Measurements from ENCODE around the gene FOXJ3.

Gene FOXJ3

DNA sequence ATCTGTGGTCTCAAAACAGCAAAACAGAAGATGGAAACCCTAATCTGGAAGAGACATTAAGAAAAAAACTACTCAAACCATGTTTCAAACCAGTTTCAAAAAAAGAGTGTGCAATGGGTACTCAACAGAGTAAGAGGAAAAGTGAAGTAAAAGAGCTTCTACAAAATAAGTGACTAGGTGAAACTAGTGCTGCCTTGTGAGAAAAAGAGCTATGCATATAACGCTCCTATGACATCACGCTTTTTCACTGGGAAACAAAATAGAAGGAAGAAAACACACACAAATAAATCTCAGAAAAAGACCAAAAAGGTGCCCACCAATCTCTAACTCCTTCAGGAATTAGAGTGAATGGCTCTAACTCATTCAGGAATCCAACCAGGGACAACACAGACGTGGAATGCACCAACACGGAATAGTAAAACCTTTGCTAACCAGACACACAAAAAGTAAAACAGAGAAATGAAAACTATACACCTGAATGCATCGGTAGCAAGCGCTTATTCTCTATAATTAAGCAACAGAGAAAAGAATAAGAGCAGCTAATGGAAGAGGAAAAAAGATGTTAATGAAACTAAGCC lies 1.3 kb downstream of the FOXJ3 start:
- Histone ChIP-seq H3K36me3 (0 out of 2 replicates have a peak, but pooled peaks cover 3% of the 10 kb centered on the region), H3K27me3 (ENCODE audit: insufficient read depth, low read depth, severe bottlenecking) (no peaks in the 10 kb centered on the region), H3K4me3 (ENCODE audit: low read depth, low read length) (peak overlapping the region; percentile 88), H3K27ac (peak overlapping the region; percentile 93), H3K9me3 (ENCODE audit: severe bottlenecking) (no peaks in the 10 kb centered on the region)
- TF ChIP-seq, protein P1, sequence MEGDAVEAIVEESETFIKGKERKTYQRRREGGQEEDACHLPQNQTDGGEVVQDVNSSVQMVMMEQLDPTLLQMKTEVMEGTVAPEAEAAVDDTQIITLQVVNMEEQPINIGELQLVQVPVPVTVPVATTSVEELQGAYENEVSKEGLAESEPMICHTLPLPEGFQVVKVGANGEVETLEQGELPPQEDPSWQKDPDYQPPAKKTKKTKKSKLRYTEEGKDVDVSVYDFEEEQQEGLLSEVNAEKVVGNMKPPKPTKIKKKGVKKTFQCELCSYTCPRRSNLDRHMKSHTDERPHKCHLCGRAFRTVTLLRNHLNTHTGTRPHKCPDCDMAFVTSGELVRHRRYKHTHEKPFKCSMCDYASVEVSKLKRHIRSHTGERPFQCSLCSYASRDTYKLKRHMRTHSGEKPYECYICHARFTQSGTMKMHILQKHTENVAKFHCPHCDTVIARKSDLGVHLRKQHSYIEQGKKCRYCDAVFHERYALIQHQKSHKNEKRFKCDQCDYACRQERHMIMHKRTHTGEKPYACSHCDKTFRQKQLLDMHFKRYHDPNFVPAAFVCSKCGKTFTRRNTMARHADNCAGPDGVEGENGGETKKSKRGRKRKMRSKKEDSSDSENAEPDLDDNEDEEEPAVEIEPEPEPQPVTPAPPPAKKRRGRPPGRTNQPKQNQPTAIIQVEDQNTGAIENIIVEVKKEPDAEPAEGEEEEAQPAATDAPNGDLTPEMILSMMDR (IDR thresholded peaks at IDR 0.05; ENCODE audit: low read depth, low read length) = no peak
- DNase-seq = no peak

DNA sequence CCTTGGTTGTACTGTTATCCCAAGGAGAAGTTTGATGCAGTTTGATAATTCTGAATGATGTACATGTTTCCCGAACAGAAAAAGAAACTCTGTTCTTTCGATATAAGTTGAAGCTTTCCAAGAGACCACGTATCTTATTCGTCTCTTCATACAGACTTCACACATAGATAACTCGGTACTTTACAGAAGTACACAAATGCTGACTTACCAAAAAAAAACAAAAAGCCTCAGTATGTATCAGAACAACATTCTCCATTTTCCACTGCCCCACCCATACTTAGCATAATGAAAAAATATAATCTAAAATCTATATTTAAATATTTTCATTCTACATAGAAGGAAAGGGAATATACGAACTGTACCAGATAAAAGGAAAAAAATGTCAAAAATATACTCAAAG lies 2.2 kb downstream of the FOXJ3 start:
- TF ChIP-seq, protein P1 (IDR thresholded peaks at IDR 0.05; ENCODE audit: low read depth, low read length) = no peak
- 0 out of 2 replicates have a peak, but pooled peaks cover 3% of the 10 kb centered on the region for H3K36me3 ChIP-seq
- H3K4me3 ChIP-seq (ENCODE audit: low read depth, low read length) = no peak overlapping the region
- DNase-seq = no peak
- H3K27ac ChIP-seq = no peak overlapping the region
- no peaks in the 10 kb centered on the region for H3K27me3 ChIP-seq (ENCODE audit: insufficient read depth, low read depth, severe bottlenecking)
- no peaks in the 10 kb centered on the region for H3K9me3 ChIP-seq (ENCODE audit: severe bottlenecking)

DNA sequence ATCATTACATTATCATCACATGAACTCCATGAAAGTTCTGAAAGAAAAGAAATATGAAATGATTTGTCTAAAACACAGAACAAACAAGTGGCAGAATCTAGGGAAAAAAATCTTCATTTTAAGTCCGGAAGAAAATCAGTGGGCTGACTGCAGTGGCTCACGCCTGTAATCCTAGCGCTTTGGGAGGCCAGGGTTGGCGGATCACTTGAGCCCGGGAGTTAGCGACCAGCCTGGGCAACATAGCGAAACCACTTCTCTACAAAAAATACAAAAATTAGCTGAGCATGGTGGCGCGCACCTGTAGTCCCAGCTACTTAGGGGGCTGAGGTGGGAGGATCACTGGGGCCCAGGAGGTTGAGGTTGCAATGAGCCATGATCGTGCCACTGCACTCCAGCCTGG lies 4.8 kb downstream of the FOXJ3 start:
- DNase-seq = no peak
- H3K27ac ChIP-seq = no peak overlapping the region

GRCh38 chr1:42328916-42329496 lies 6.0 kb downstream of the FOXJ3 start:
- Histone ChIP-seq H3K9me3 (ENCODE audit: severe bottlenecking) (no peaks in the 10 kb centered on the region), H3K27me3 (ENCODE audit: insufficient read depth, low read depth, severe bottlenecking) (no peaks in the 10 kb centered on the region), H3K36me3 (0 out of 2 replicates have a peak, but pooled peaks cover 3% of the 10 kb centered on the region), H3K27ac (no peak overlapping the region), H3K4me3 (ENCODE audit: low read depth, low read length) (no peak overlapping the region)
- TF ChIP-seq, protein P1 (IDR thresholded peaks at IDR 0.05; ENCODE audit: low read depth, low read length) = no peak
- DNase-seq = no peak

More for the DNA sequence above, 4.8 kb downstream of the FOXJ3 start:
- Histone ChIP-seq H3K9me3 (ENCODE audit: severe bottlenecking) (no peaks in the 10 kb centered on the region), H3K4me3 (ENCODE audit: low read depth, low read length) (no peak overlapping the region), H3K27me3 (ENCODE audit: insufficient read depth, low read depth, severe bottlenecking) (no peaks in the 10 kb centered on the region), H3K36me3 (0 out of 2 replicates have a peak, but pooled peaks cover 3% of the 10 kb centered on the region)
- TF ChIP-seq, protein P1 (IDR thresholded peaks at IDR 0.05; ENCODE audit: low read depth, low read length) = no peak

DNA sequence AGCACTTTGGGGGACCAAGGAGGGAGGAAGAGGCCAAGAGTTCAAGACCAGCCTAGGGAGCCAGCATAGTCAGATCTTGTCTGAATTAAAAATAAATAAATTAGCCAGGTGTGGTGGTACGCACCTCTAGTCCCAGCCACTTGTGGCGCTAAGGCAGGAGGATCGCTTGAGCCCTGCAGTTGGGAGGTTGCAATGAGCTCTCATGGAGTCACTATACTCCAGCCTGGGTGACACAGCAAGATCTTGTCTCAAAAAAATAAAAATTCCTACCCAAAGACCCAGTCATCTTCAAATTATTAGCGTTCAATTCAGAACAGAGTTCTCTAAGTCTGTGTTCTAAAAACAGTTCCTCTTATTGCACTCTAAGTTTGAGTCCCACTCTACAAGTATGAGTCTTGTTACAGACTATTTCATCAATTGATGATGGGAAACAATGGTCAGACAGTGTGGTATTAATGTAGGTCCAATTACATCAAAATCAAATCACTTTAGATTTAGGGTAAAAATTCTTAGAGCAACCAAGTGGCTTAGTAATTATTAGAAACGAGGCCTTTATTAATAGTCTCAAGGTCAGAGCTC lies 6.9 kb downstream of the FOXJ3 start:
- no peak for DNase-seq
- peaks cover 8% of the 10 kb centered on the region for H3K36me3 ChIP-seq
- TF ChIP-seq, protein P1 (IDR thresholded peaks at IDR 0.05; ENCODE audit: low read depth, low read length) = no peak
- no peak overlapping the region for H3K27ac ChIP-seq
- no peak overlapping the region for H3K4me3 ChIP-seq (ENCODE audit: low read depth, low read length)
- H3K27me3 ChIP-seq (ENCODE audit: insufficient read depth, low read depth, severe bottlenecking) = no peaks in the 10 kb centered on the region
- H3K9me3 ChIP-seq (ENCODE audit: severe bottlenecking) = no peaks in the 10 kb centered on the region

Measured in WERI-Rb-1 (cell line).